GM23338 (cell line): ENCODE results near the gene CCDC196.

Experiments used
- CREB1 ChIP-seq: fragments of 250-450 bp; sonication (Bioruptor Pico); IDR thresholded peaks from 2 replicates; pipeline ENCODE4 v1.5.0; 2020; ENCODE audit warnings: low read depth, mild to moderate bottlenecking, moderate library complexity
- EZH2 ChIP-seq: fragments of 200-600 bp; sonication (generic); IDR thresholded peaks from one replicate; pipeline ENCODE4 v1.8.0; 2017; ENCODE audit warnings: antibody characterized with exemption, mild to moderate bottlenecking, low read depth; ENCODE audit not compliant: unreplicated experiment
- EZH2phosphoT487 ChIP-seq: fragments of 200-600 bp; sonication (generic); IDR thresholded peaks from one replicate; pipeline ENCODE4 v1.8.1; 2018; ENCODE audit warnings: antibody characterized with exemption; ENCODE audit not compliant: unreplicated experiment
- TF ChIP-seq, protein P1 (sequence below), 2 experiments: fragments of 200-600 bp in 1 of 2; sonication (generic) in 1 of 2; conservative IDR thresholded peaks; 2 replicates each; pipeline versions ENCODE4 v1.5.1 to v1.6.1; 2016 to 2017; ENCODE audit warnings: antibody characterized with exemption in 2 of 2, low read depth in 2 of 2, mild to moderate bottlenecking in 2 of 2, moderate library complexity in 1 of 2
- TF ChIP-seq, protein P2 (sequence below): IDR thresholded peaks from 2 replicates; pipeline ENCODE4 v1.6.1; 2016; ENCODE audit warnings: antibody characterized with exemption

DNA sequence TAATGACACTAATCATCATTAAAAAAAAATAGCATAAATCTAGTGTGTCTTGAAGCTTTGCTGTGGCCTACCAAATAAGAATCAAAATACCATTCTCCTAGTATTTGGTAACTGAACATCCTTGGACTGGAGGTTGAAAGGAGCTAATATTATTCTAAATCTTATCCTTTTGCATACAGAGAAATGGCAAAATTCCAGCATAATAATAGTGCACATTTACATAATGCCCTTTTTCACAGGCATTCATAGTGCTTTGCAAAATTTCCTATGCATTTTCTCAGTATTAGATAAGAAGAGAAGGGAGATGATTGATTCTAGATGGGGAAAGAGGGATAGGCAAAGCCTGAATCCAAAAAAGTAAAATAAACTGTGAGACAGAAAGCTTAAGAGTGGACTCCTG, 13.9 kb upstream of the CCDC196 start:
- TF ChIP-seq EZH2 (no peak), CREB1 (CRISPR knock-in tag) (no peak), EZH2phosphoT487 (no peak)
- TF ChIP-seq, protein P1, sequence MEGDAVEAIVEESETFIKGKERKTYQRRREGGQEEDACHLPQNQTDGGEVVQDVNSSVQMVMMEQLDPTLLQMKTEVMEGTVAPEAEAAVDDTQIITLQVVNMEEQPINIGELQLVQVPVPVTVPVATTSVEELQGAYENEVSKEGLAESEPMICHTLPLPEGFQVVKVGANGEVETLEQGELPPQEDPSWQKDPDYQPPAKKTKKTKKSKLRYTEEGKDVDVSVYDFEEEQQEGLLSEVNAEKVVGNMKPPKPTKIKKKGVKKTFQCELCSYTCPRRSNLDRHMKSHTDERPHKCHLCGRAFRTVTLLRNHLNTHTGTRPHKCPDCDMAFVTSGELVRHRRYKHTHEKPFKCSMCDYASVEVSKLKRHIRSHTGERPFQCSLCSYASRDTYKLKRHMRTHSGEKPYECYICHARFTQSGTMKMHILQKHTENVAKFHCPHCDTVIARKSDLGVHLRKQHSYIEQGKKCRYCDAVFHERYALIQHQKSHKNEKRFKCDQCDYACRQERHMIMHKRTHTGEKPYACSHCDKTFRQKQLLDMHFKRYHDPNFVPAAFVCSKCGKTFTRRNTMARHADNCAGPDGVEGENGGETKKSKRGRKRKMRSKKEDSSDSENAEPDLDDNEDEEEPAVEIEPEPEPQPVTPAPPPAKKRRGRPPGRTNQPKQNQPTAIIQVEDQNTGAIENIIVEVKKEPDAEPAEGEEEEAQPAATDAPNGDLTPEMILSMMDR (conservative IDR thresholded peaks at IDR 0.05; ENCODE audit: low read depth in 2 of 2) = no peak
- TF ChIP-seq, protein P2, sequence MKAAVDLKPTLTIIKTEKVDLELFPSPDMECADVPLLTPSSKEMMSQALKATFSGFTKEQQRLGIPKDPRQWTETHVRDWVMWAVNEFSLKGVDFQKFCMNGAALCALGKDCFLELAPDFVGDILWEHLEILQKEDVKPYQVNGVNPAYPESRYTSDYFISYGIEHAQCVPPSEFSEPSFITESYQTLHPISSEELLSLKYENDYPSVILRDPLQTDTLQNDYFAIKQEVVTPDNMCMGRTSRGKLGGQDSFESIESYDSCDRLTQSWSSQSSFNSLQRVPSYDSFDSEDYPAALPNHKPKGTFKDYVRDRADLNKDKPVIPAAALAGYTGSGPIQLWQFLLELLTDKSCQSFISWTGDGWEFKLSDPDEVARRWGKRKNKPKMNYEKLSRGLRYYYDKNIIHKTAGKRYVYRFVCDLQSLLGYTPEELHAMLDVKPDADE = no peak
